PC-3 (cell line): ENCODE measurements around the gene MICALL2. TPM values are rescaled to one million over a fixed set of nuclear protein-coding genes. Genes with fewer than 3 reads are reported as not detected.

Source experiments
- ATAC-seq: fragments of 200-7000 bp; cut with Tn5 transposase; 2 replicates; pipeline ENCODE4 v1.9.1; 2020; ENCODE audit warnings: mild to moderate bottlenecking, moderate library complexity
- Bru-seq: library from RNA; stranded (reverse); fragments of 400-500 nt; gene quantifications from one replicate; lab custom pipeline; 2021; lab: Mats Ljungman, UMichigan
- BruChase-seq, 2 experiments: library from RNA; stranded (reverse); fragments of 400-500 nt; gene quantifications; one replicate each; lab custom pipeline; 2021; lab: Mats Ljungman, UMichigan
- BruUV-seq: library from RNA; stranded (reverse); fragments of 400-500 nt; replicated peaks from 2 replicates; lab custom pipeline; 2021; lab: Mats Ljungman, UMichigan
- CTCF ChIA-PET: fragments of 300-600 bp; sonication (Branson Sonifier 250); formaldehyde crosslinking; loops from one replicate; lab custom pipeline; 2022; ENCODE audit warnings: antibody characterized with exemption; lab: Charles Lee
- POLR2A ChIA-PET: fragments of 300-600 bp; sonication (Branson Sonifier 250); formaldehyde crosslinking; loops from one replicate; lab custom pipeline; 2022; ENCODE audit warnings: antibody characterized with exemption; ENCODE audit not compliant: unreplicated experiment; lab: Charles Lee
- DNase-seq: peaks from one replicate; pipeline ENCODE4 v3.0.0-alpha.2; 2015
- H2AFZ ChIP-seq: fragments of 300-600 bp; sonication (generic); 2 replicates; pipeline ENCODE4 v1.6.0; 2016; ENCODE audit warnings: antibody characterized with exemption, low read length
- H3F3A ChIP-seq: fragments of 300-600 bp; sonication (generic); one replicate; pipeline ENCODE4 v1.6.0; 2017; ENCODE audit warnings: antibody characterized with exemption, low read length, control low read depth, mild to moderate bottlenecking; ENCODE audit not compliant: unreplicated experiment
- H3K27ac ChIP-seq: fragments of 300-600 bp; sonication (generic); 2 replicates; pipeline ENCODE4 v1.5.1; 2016; ENCODE audit warnings: mild to moderate bottlenecking, low read length
- H3K27me3 ChIP-seq: fragments of 300-600 bp; sonication (generic); 2 replicates; pipeline ENCODE4 v1.6.1; 2016; ENCODE audit warnings: low read length, mixed read lengths
- H3K36me3 ChIP-seq: fragments of 300-600 bp; sonication (generic); 2 replicates; pipeline ENCODE4 v1.6.1; 2016; ENCODE audit warnings: low read depth, mixed run types, low read length, mixed read lengths
- H3K4me1 ChIP-seq: fragments of 300-600 bp; sonication (generic); 2 replicates; pipeline ENCODE4 v1.5.1; 2016; ENCODE audit warnings: low read length; ENCODE audit not compliant: insufficient read depth
- H3K4me2 ChIP-seq: fragments of 300-600 bp; sonication (generic); 2 replicates; pipeline ENCODE4 v1.6.0; 2016; ENCODE audit warnings: low read length
- H3K4me3 ChIP-seq: fragments of 300-600 bp; sonication (generic); 2 replicates; pipeline ENCODE4 v1.5.1; 2016; ENCODE audit warnings: mild to moderate bottlenecking, low read length, mixed read lengths
- H3K79me2 ChIP-seq: fragments of 300-600 bp; sonication (generic); 2 replicates; pipeline ENCODE4 v1.6.1; 2017; ENCODE audit warnings: low read length, mixed read lengths
- H3K9ac ChIP-seq: fragments of 300-600 bp; sonication (generic); 2 replicates; pipeline ENCODE4 v1.6.0; 2016; ENCODE audit warnings: mild to moderate bottlenecking, low read length
- H3K9me2 ChIP-seq: fragments of 300-600 bp; sonication (generic); replicated peaks from 2 replicates; pipeline ENCODE4 v1.6.1; 2016; ENCODE audit warnings: mixed run types, low read length, mixed read lengths
- H3K9me3 ChIP-seq: fragments of 300-600 bp; sonication (generic); 2 replicates; pipeline ENCODE4 v1.6.1; 2016; ENCODE audit warnings: low read length, mixed read lengths
- H4K20me1 ChIP-seq: fragments of 300-600 bp; sonication (generic); 2 replicates; pipeline ENCODE4 v1.6.1; 2016; ENCODE audit warnings: low read length, mixed read lengths
- EZH2 ChIP-seq: fragments of 300-600 bp; sonication (generic); IDR thresholded peaks from one replicate; pipeline ENCODE4 v1.6.1; 2017; ENCODE audit warnings: antibody characterized with exemption, mild to moderate bottlenecking, low read length; ENCODE audit not compliant: unreplicated experiment
- EZH2phosphoT487 ChIP-seq: fragments of 300-600 bp; sonication (generic); IDR thresholded peaks from 2 replicates; pipeline ENCODE4 v1.6.1; 2018; ENCODE audit warnings: mild to moderate bottlenecking, antibody characterized with exemption, low read length, borderline replicate concordance
- intact Hi-C: fragments of 100-400 bp; cut with micrococcal nuclease; formaldehyde crosslinking; loops from 2 replicates; pipeline ENCODE4 v1.9.0; 2023
- long read RNA-seq: library from polyadenylated mRNA; unstranded; transcript quantifications from one replicate; pipeline ENCODE4 v2.0.0, GENCODE V29; 2021; ENCODE audit not compliant: unreplicated experiment
- total RNA-seq: library from RNA; depleted of rRNA; stranded (reverse); fragments of >200 nt; gene quantifications from 2 replicates; pipeline ENCODE4 v1.2.3, GENCODE V29; 2014; rRNA removed
- TF ChIP-seq, protein P1 (sequence below): fragments of 300-600 bp; sonication (generic); conservative IDR thresholded peaks from 2 replicates; pipeline ENCODE4 v1.5.1; 2017; ENCODE audit warnings: antibody characterized with exemption, low read depth, mild to moderate bottlenecking, low read length

Gene MICALL2
- total RNA-seq (52.8 and 72.6 TPM in 2 replicates), Bru-seq, nascent RNA (percentile 60 among the genes with signal in this experiment), BruChase-seq, experiment 1, labeled RNA remaining after a 6-hour chase (percentile 83 among the genes with signal in this experiment), BruChase-seq, experiment 2, labeled RNA remaining after a 2-hour chase (percentile 76 among the genes with signal in this experiment)
- long read RNA-seq, transcript MICALL2-201 (17 exons, 3,121 nt) = major isoform, 7 of 117 reads
- long read RNA-seq, partial matches to known transcripts = 60 of 117 reads
- long read RNA-seq, other reads (novel, unspliced or antisense) = 45 of 117 reads

DNA sequence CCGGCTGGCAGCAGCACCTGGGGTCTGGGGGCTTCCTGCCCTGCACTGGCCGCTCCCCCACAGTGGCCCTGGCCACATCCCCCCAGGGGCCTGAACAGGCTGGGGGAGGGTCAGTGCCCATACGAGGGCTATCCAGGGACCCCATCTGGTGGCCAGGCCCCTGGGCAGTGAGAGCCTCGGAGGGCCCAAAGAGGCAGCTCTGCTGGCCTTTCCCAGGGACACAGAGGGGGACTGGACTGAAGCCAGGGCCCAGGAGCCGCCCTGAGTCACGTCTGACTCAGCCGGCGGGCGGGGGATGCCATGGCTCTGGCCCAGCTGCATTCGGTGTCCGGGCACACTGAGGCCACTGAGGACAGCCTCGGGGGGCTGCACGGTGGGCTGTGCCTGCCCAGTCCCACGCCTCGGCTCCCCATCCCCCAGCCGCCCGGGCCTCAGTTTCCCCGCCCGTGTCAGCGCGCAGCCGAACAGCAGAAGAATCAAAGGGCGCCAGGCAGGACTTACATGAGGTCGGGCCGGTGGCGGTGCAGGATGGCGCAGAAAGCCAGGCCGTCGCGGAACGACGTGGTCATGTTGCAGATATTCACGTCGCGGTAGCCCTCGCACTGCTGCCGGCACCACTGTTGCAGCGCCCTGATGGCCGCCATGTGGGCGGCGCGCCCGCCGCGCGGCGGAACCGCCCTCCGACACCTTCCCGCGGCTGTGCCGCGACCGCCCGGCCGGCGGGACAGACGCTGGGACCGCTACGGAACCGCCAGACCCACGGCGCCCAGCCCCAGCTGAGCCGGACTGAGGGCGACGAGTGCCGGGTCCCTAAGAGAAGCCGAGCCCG lies at the start of gene MICALL2:
Gene MICALL2, minus strand, starts transcription at position 788 of the 829 bp plus-strand sequence. Its CDS starts 144 bp downstream, at position 644.
- Histone ChIP-seq H4K20me1 (peaks cover 34% of the 10 kb centered on the region), H3K36me3 (no peaks in the 10 kb centered on the region), H3K4me3 (peak within 1 kb of the TSS; percentile 99), H3K4me2 (peak within 1 kb of the TSS; percentile 99), H2AFZ (peak within 1 kb of the TSS; percentile 52), H3K79me2 (peaks cover 50% of the 10 kb centered on the region), H3F3A (no peaks in the 10 kb centered on the region), H3K9ac (peak within 1 kb of the TSS; percentile 90), H3K27ac (peak within 1 kb of the TSS; percentile 83), H3K4me1 (peaks cover 38% of the 10 kb centered on the region), H3K27me3 (no peaks in the 10 kb centered on the region), H3K9me3 (no peaks in the 10 kb centered on the region), H3K9me2 (no peaks in the 10 kb centered on the region)
- CTCF ChIA-PET = no interaction called here
- ATAC-seq (peak; percentile 37), DNase-seq (peak; percentile 89)
- BruUV-seq = no TSS peak
- POLR2A ChIA-PET = no interaction called here
- TF ChIP-seq, protein P1, sequence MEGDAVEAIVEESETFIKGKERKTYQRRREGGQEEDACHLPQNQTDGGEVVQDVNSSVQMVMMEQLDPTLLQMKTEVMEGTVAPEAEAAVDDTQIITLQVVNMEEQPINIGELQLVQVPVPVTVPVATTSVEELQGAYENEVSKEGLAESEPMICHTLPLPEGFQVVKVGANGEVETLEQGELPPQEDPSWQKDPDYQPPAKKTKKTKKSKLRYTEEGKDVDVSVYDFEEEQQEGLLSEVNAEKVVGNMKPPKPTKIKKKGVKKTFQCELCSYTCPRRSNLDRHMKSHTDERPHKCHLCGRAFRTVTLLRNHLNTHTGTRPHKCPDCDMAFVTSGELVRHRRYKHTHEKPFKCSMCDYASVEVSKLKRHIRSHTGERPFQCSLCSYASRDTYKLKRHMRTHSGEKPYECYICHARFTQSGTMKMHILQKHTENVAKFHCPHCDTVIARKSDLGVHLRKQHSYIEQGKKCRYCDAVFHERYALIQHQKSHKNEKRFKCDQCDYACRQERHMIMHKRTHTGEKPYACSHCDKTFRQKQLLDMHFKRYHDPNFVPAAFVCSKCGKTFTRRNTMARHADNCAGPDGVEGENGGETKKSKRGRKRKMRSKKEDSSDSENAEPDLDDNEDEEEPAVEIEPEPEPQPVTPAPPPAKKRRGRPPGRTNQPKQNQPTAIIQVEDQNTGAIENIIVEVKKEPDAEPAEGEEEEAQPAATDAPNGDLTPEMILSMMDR = no peak
- TF ChIP-seq EZH2 (no peak), EZH2phosphoT487 (no peak)
- intact Hi-C loops = loop anchor here (1.0 kb wide), 1 partner anchor 15 kb away; no protein-coding TSS in a partner anchor

DNA sequence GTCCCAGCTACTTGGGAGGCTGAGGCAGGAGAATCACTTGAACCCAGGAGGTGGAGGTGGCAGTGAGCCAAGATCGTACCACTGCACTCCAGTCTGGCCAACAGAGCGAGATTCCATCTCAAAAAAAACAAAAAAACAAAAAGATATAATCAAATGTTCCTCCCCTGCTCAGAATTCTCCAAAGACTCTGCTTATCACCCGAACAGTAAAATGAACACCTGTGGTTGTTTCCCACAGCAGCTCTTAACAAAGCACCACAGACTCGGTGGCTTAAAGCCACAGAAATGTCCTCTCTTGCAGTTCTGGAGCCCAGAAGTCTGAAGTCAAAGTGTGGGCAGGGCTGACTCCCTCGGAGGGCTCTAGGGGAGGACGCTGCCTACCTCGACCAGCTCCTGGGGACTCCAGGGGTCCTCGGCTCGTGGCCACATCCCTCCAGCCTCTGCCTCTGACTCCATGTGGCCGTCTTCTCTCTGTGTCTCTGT lies 49.0 kb upstream of the MICALL2 start:
- Histone ChIP-seq H3K4me1 (peaks cover 15% of the 10 kb centered on the region), H2AFZ (no peak overlapping the region), H4K20me1 (no peaks in the 10 kb centered on the region), H3K36me3 (no peaks in the 10 kb centered on the region), H3K9me2 (no peaks in the 10 kb centered on the region), H3K9me3 (no peaks in the 10 kb centered on the region), H3K9ac (no peak overlapping the region), H3F3A (no peaks in the 10 kb centered on the region), H3K4me2 (no peak overlapping the region), H3K79me2 (peaks cover 8% of the 10 kb centered on the region), H3K27ac (no peak overlapping the region), H3K4me3 (no peak overlapping the region), H3K27me3 (no peaks in the 10 kb centered on the region)
- CTCF ChIA-PET = no interaction called here
- POLR2A ChIA-PET = no interaction called here
- no peak for ATAC-seq
- TF ChIP-seq, protein P1 = no peak
- TF ChIP-seq EZH2 (no peak), EZH2phosphoT487 (no peak)
- intact Hi-C loops = no loop called here
- DNase-seq = no peak
- BruUV-seq = no TSS peak
